Measurements from ENCODE around the gene MYB. TPM values are rescaled to one million over a fixed set of nuclear protein-coding genes. Genes with fewer than 3 reads are reported as not detected.

Gene MYB
- total and polyA plus RNA-seq, 7 donors = 0.55 to 27.8 (median 12.0) TPM; not detected in 2

DNA sequence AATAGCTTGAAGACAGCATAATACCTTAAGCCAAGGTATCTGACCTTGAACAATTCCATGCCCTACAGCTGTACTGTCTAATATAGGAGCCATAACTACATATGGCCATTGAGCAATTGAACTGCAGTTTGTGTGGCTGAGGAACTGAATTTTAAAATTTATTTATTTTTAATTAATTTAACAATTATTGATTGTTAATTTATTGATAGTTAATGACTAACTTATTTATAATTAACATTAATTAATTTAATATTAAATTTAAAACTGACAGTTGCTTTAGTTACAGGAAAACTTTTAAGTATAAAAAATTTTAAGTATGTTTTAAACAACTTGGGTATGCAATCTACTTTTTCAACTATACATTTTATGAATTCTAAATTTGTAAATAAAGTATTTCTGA is 12.3 kb upstream of the MYB start:
- TF ChIP-seq EP300 (IDR thresholded peaks at IDR 0.05) = no peak
- no peak for TF ChIP-seq POLR2A (IDR thresholded peaks at IDR 0.05)
- TF ChIP-seq POLR2AphosphoS5 (IDR thresholded peaks at IDR 0.05) = no peak
- no peak for TF ChIP-seq CTCF (IDR thresholded peaks at IDR 0.05)
- no peak overlapping the region for H3K4me3 ChIP-seq
- H3K9me3 ChIP-seq = no peaks in the 10 kb centered on the region
- no peaks in the 10 kb centered on the region for H3K36me3 ChIP-seq
- H3K27ac ChIP-seq = no peak overlapping the region
- DNase-seq = no peak
- no peaks in the 10 kb centered on the region for H3K4me1 ChIP-seq
- intact Hi-C loops (cut with DNase I) = no loop called here
- no peaks in the 10 kb centered on the region for H3K27me3 ChIP-seq

- Histone ChIP-seq H3K27ac (no peak overlapping the region), H3K4me3 (no peak overlapping the region), H3K27me3 (no peaks in the 10 kb centered on the region), H3K4me1 (no peaks in the 10 kb centered on the region), H3K36me3 (no peaks in the 10 kb centered on the region), H3K9me3 (no peaks in the 10 kb centered on the region)
- 78% methylated on average over 2 of the region's 2 CpGs for WGBS, 2 donors
- intact Hi-C loops (cut with DNase I) = no loop called here
- TF ChIP-seq POLR2A (IDR thresholded peaks at IDR 0.05) (no peak), EP300 (IDR thresholded peaks at IDR 0.05) (no peak), POLR2AphosphoS5 (IDR thresholded peaks at IDR 0.05) (no peak), CTCF (IDR thresholded peaks at IDR 0.05) (no peak)
- DNase-seq = no peak
Observed at GRCh38 chr6:135170238-135170637, 10.9 kb upstream of the MYB start.

- H3K4me3 ChIP-seq = no peak overlapping the region
- no peaks in the 10 kb centered on the region for H3K4me1 ChIP-seq
- no peaks in the 10 kb centered on the region for H3K27me3 ChIP-seq
- no peak overlapping the region for H3K27ac ChIP-seq
- H3K9me3 ChIP-seq = no peaks in the 10 kb centered on the region
- DNase-seq = no peak
- WGBS, 2 donors = 72 to 84% methylated on average over 3 of the region's 3 CpGs
- H3K36me3 ChIP-seq = no peaks in the 10 kb centered on the region
- TF ChIP-seq POLR2AphosphoS5 (IDR thresholded peaks at IDR 0.05) (no peak), CTCF (IDR thresholded peaks at IDR 0.05) (no peak), EP300 (IDR thresholded peaks at IDR 0.05) (no peak), POLR2A (IDR thresholded peaks at IDR 0.05) (no peak)
- intact Hi-C loops (cut with DNase I) = no loop called here
Observed at GRCh38 chr6:135170849-135171248, 10.3 kb upstream of the MYB start.

- intact Hi-C loops (cut with DNase I) = no loop called here
- H3K27me3 ChIP-seq = no peaks in the 10 kb centered on the region
- DNase-seq = no peak
- H3K36me3 ChIP-seq = no peaks in the 10 kb centered on the region
- 91 to 93% methylated on average over 3 of the region's 3 CpGs for WGBS, 2 donors
- H3K9me3 ChIP-seq = no peaks in the 10 kb centered on the region
- H3K4me1 ChIP-seq = no peaks in the 10 kb centered on the region
- no peak overlapping the region for H3K27ac ChIP-seq
- no peak for TF ChIP-seq POLR2A (IDR thresholded peaks at IDR 0.05)
- TF ChIP-seq EP300 (IDR thresholded peaks at IDR 0.05) = no peak
- TF ChIP-seq CTCF (IDR thresholded peaks at IDR 0.05) = no peak
- no peak for TF ChIP-seq POLR2AphosphoS5 (IDR thresholded peaks at IDR 0.05)
- H3K4me3 ChIP-seq = no peak overlapping the region
Observed at GRCh38 chr6:135173242-135173988, 7.7 kb upstream of the MYB start.

GRCh38 chr6:135173989-135174484 is 7.1 kb upstream of the MYB start:
- Histone ChIP-seq H3K27me3 (no peaks in the 10 kb centered on the region), H3K4me3 (no peak overlapping the region), H3K4me1 (no peaks in the 10 kb centered on the region), H3K9me3 (no peaks in the 10 kb centered on the region), H3K27ac (no peak overlapping the region), H3K36me3 (no peaks in the 10 kb centered on the region)
- DNase-seq = no peak
- TF ChIP-seq EP300 (IDR thresholded peaks at IDR 0.05) (no peak), CTCF (IDR thresholded peaks at IDR 0.05) (no peak), POLR2A (IDR thresholded peaks at IDR 0.05) (no peak), POLR2AphosphoS5 (IDR thresholded peaks at IDR 0.05) (no peak)
- intact Hi-C loops (cut with DNase I) = no loop called here
